ENCODE data around the gene SH3GL1. TPM values are rescaled to one million over a fixed set of nuclear protein-coding genes. Genes with fewer than 3 reads are reported as not detected.

The SH3GL1 gene
- total and polyA plus RNA-seq, 2 experiments from 2014 or later, result 73.1 to 89.5 TPM

DNA sequence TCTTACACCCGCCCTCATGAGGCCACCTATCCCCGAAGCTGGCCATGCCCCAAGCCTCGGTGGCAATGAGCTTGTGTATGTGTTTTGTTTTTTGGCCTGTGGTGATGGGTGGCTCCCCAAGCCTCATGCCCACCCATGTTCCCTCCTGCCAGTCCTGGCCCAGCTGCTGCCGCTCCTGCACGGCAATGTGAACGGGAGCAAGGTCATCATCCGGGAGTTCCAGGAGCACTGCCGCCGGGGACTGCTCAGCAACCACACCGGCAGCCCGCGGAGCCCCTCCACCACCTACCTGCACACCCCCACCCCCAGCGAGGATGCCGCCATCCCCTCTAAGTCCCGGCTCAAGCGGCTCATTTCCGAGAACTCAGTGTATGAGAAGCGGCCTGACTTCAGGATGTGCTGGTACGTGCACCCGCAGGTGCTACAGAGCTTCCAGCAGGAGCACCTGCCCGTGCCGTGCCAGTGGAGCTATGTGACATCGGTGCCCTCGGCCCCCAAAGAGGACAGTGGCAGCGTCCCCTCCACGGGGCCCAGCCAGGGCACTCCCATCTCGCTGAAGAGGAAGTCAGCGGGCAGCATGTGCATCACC, 32.7 kb upstream of the SH3GL1 start:
- no peaks in the 10 kb centered on the region; the same call in 2 of the 3 replicates for H3K4me1 Mint-ChIP-seq
- peaks cover 68% of the 10 kb centered on the region for H3K36me3 ChIP-seq (ENCODE audit: insufficient read depth)
- H3K79me2 ChIP-seq (replicated peaks; ENCODE audit: insufficient read depth), result peaks cover 28% of the 10 kb centered on the region
- ATAC-seq, result no peak
- H3K27me3 Mint-ChIP-seq (ENCODE audit: insufficient read depth, low read depth, poor library complexity), result peaks cover 17% of the 10 kb centered on the region
- no peak for TF ChIP-seq CREB1 (CRISPR knock-in tag; IDR thresholded peaks at IDR 0.05; ENCODE audit: low read depth)
- TF ChIP-seq, protein P1, sequence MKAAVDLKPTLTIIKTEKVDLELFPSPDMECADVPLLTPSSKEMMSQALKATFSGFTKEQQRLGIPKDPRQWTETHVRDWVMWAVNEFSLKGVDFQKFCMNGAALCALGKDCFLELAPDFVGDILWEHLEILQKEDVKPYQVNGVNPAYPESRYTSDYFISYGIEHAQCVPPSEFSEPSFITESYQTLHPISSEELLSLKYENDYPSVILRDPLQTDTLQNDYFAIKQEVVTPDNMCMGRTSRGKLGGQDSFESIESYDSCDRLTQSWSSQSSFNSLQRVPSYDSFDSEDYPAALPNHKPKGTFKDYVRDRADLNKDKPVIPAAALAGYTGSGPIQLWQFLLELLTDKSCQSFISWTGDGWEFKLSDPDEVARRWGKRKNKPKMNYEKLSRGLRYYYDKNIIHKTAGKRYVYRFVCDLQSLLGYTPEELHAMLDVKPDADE (IDR thresholded peaks at IDR 0.05), result no peak
- no peak for TF ChIP-seq EZH2phosphoT487 (IDR thresholded peaks at IDR 0.05; ENCODE audit: unreplicated experiment)
- TF ChIP-seq POLR2AphosphoS5 (IDR thresholded peaks at IDR 0.05; ENCODE audit: low read depth), result no peak
- TF ChIP-seq ZNF114 (CRISPR knock-in tag; IDR thresholded peaks at IDR 0.05), result no peak
- TF ChIP-seq, protein P2, sequence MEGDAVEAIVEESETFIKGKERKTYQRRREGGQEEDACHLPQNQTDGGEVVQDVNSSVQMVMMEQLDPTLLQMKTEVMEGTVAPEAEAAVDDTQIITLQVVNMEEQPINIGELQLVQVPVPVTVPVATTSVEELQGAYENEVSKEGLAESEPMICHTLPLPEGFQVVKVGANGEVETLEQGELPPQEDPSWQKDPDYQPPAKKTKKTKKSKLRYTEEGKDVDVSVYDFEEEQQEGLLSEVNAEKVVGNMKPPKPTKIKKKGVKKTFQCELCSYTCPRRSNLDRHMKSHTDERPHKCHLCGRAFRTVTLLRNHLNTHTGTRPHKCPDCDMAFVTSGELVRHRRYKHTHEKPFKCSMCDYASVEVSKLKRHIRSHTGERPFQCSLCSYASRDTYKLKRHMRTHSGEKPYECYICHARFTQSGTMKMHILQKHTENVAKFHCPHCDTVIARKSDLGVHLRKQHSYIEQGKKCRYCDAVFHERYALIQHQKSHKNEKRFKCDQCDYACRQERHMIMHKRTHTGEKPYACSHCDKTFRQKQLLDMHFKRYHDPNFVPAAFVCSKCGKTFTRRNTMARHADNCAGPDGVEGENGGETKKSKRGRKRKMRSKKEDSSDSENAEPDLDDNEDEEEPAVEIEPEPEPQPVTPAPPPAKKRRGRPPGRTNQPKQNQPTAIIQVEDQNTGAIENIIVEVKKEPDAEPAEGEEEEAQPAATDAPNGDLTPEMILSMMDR (conservative IDR thresholded peaks at IDR 0.05; ENCODE audit: low read depth in 2 of 2), result no peak
- no peak for TF ChIP-seq NANOG (IDR thresholded peaks at IDR 0.05; ENCODE audit: borderline replicate concordance)
- TF ChIP-seq, protein P3, sequence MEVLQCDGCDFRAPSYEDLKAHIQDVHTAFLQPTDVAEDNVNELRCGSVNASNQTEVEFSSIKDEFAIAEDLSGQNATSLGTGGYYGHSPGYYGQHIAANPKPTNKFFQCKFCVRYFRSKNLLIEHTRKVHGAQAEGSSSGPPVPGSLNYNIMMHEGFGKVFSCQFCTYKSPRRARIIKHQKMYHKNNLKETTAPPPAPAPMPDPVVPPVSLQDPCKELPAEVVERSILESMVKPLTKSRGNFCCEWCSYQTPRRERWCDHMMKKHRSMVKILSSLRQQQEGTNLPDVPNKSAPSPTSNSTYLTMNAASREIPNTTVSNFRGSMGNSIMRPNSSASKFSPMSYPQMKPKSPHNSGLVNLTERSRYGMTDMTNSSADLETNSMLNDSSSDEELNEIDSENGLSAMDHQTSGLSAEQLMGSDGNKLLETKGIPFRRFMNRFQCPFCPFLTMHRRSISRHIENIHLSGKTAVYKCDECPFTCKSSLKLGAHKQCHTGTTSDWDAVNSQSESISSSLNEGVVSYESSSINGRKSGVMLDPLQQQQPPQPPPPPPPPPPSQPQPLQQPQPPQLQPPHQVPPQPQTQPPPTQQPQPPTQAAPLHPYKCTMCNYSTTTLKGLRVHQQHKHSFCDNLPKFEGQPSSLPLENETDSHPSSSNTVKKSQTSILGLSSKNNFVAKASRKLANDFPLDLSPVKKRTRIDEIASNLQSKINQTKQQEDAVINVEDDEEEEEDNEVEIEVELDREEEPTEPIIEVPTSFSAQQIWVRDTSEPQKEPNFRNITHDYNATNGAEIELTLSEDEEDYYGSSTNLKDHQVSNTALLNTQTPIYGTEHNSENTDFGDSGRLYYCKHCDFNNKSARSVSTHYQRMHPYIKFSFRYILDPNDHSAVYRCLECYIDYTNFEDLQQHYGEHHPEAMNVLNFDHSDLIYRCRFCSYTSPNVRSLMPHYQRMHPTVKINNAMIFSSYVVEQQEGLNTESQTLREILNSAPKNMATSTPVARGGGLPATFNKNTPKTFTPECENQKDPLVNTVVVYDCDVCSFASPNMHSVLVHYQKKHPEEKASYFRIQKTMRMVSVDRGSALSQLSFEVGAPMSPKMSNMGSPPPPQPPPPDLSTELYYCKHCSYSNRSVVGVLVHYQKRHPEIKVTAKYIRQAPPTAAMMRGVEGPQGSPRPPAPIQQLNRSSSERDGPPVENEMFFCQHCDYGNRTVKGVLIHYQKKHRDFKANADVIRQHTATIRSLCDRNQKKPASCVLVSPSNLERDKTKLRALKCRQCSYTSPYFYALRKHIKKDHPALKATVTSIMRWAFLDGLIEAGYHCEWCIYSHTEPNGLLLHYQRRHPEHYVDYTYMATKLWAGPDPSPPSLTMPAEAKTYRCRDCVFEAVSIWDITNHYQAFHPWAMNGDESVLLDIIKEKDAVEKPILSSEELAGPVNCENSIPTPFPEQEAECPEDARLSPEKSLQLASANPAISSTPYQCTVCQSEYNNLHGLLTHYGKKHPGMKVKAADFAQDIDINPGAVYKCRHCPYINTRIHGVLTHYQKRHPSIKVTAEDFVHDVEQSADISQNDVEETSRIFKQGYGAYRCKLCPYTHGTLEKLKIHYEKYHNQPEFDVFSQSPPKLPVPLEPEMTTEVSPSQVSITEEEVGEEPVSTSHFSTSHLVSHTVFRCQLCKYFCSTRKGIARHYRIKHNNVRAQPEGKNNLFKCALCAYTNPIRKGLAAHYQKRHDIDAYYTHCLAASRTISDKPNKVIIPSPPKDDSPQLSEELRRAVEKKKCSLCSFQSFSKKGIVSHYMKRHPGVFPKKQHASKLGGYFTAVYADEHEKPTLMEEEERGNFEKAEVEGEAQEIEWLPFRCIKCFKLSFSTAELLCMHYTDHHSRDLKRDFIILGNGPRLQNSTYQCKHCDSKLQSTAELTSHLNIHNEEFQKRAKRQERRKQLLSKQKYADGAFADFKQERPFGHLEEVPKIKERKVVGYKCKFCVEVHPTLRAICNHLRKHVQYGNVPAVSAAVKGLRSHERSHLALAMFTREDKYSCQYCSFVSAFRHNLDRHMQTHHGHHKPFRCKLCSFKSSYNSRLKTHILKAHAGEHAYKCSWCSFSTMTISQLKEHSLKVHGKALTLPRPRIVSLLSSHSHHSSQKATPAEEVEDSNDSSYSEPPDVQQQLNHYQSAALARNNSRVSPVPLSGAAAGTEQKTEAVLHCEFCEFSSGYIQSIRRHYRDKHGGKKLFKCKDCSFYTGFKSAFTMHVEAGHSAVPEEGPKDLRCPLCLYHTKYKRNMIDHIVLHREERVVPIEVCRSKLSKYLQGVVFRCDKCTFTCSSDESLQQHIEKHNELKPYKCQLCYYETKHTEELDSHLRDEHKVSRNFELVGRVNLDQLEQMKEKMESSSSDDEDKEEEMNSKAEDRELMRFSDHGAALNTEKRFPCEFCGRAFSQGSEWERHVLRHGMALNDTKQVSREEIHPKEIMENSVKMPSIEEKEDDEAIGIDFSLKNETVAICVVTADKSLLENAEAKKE (CRISPR knock-in tag; IDR thresholded peaks at IDR 0.05), result no peak
- TF ChIP-seq ZNF331 (CRISPR knock-in tag; IDR thresholded peaks at IDR 0.05; ENCODE audit: low read depth), result no peak
- TF ChIP-seq JUNB (IDR thresholded peaks at IDR 0.05; ENCODE audit: unreplicated experiment), result no peak
- TF ChIP-seq, protein P4, sequence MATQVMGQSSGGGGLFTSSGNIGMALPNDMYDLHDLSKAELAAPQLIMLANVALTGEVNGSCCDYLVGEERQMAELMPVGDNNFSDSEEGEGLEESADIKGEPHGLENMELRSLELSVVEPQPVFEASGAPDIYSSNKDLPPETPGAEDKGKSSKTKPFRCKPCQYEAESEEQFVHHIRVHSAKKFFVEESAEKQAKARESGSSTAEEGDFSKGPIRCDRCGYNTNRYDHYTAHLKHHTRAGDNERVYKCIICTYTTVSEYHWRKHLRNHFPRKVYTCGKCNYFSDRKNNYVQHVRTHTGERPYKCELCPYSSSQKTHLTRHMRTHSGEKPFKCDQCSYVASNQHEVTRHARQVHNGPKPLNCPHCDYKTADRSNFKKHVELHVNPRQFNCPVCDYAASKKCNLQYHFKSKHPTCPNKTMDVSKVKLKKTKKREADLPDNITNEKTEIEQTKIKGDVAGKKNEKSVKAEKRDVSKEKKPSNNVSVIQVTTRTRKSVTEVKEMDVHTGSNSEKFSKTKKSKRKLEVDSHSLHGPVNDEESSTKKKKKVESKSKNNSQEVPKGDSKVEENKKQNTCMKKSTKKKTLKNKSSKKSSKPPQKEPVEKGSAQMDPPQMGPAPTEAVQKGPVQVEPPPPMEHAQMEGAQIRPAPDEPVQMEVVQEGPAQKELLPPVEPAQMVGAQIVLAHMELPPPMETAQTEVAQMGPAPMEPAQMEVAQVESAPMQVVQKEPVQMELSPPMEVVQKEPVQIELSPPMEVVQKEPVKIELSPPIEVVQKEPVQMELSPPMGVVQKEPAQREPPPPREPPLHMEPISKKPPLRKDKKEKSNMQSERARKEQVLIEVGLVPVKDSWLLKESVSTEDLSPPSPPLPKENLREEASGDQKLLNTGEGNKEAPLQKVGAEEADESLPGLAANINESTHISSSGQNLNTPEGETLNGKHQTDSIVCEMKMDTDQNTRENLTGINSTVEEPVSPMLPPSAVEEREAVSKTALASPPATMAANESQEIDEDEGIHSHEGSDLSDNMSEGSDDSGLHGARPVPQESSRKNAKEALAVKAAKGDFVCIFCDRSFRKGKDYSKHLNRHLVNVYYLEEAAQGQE (IDR thresholded peaks at IDR 0.05; ENCODE audit: unreplicated experiment), result no peak
- no peak for TF ChIP-seq EZH2 (IDR thresholded peaks at IDR 0.05; ENCODE audit: low read depth, unreplicated experiment)
- TF ChIP-seq STAT1 (IDR thresholded peaks at IDR 0.05; ENCODE audit: unreplicated experiment), result no peak
- DNase-seq (ENCODE audit: low spot score), result no peak
- no peaks in the 10 kb centered on the region for H3K9me2 ChIP-seq (ENCODE audit: insufficient read depth)
- no peak overlapping the region for H3K27ac ChIP-seq (ENCODE audit: low read depth)
- H2AFZ ChIP-seq, result no peak overlapping the region
- no peaks in the 10 kb centered on the region; the same call in 2 of the 3 replicates for H3K9me3 Mint-ChIP-seq
- H4K20me1 ChIP-seq (replicated peaks; ENCODE audit: insufficient read depth), result peaks cover 16% of the 10 kb centered on the region
- no peaks in the 10 kb centered on the region for H3K27me3 ChIP-seq (ENCODE audit: insufficient read depth)
- H3K4me2 ChIP-seq, result no peak overlapping the region
- no peak overlapping the region for H3K4me3 Mint-ChIP-seq
- H3K36me3 Mint-ChIP-seq (ENCODE audit: low read depth), result peaks cover 100% of the 10 kb centered on the region
- H3F3A ChIP-seq (replicated peaks; ENCODE audit: low read depth), result peaks cover 12% of the 10 kb centered on the region
- H3K4me3 ChIP-seq, result no peak overlapping the region
- no peak overlapping the region for H3K27ac Mint-ChIP-seq
- no peaks in the 10 kb centered on the region for H3K4me1 ChIP-seq (ENCODE audit: insufficient read depth)
